ENCODE results near the gene SLC25A30.

Gene SLC25A30

DNA sequence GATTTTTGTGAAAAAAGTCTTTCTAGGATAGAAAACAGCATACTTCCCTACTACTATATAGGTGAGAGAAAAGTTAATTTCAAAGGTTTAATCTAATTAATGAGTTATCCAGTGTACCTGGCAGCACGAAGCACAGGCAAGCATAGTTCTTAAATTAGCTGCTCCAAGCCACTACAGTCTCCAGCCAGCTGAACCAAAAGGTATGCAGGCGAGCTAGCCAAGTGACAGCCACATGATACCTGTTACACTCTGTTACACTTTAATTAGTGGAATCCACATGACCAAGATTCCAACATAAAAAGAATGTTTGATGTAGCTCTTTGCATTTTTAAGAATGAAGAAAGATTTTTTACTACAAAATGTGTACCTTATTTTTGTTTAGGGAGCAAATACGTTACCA lies 15.5 kb downstream of the SLC25A30 start:
- H3K27ac ChIP-seq (replicated peaks) = no peak overlapping the region
- no peak for DNase-seq (ENCODE audit: low read depth in 1 of 2, low spot score in 1 of 2)
- TF ChIP-seq POLR2AphosphoS5 (IDR thresholded peaks at IDR 0.05; ENCODE audit: low read depth) = no peak
- TF ChIP-seq SPI1 (IDR thresholded peaks at IDR 0.05; ENCODE audit: borderline replicate concordance, low read depth) = no peak
- TF ChIP-seq, protein P1, sequence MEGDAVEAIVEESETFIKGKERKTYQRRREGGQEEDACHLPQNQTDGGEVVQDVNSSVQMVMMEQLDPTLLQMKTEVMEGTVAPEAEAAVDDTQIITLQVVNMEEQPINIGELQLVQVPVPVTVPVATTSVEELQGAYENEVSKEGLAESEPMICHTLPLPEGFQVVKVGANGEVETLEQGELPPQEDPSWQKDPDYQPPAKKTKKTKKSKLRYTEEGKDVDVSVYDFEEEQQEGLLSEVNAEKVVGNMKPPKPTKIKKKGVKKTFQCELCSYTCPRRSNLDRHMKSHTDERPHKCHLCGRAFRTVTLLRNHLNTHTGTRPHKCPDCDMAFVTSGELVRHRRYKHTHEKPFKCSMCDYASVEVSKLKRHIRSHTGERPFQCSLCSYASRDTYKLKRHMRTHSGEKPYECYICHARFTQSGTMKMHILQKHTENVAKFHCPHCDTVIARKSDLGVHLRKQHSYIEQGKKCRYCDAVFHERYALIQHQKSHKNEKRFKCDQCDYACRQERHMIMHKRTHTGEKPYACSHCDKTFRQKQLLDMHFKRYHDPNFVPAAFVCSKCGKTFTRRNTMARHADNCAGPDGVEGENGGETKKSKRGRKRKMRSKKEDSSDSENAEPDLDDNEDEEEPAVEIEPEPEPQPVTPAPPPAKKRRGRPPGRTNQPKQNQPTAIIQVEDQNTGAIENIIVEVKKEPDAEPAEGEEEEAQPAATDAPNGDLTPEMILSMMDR (IDR thresholded peaks at IDR 0.05; ENCODE audit: insufficient read depth, low read length) = no peak
- no peak for TF ChIP-seq GABPA (IDR thresholded peaks at IDR 0.05; ENCODE audit: low read depth)
- TF ChIP-seq, protein P2, sequence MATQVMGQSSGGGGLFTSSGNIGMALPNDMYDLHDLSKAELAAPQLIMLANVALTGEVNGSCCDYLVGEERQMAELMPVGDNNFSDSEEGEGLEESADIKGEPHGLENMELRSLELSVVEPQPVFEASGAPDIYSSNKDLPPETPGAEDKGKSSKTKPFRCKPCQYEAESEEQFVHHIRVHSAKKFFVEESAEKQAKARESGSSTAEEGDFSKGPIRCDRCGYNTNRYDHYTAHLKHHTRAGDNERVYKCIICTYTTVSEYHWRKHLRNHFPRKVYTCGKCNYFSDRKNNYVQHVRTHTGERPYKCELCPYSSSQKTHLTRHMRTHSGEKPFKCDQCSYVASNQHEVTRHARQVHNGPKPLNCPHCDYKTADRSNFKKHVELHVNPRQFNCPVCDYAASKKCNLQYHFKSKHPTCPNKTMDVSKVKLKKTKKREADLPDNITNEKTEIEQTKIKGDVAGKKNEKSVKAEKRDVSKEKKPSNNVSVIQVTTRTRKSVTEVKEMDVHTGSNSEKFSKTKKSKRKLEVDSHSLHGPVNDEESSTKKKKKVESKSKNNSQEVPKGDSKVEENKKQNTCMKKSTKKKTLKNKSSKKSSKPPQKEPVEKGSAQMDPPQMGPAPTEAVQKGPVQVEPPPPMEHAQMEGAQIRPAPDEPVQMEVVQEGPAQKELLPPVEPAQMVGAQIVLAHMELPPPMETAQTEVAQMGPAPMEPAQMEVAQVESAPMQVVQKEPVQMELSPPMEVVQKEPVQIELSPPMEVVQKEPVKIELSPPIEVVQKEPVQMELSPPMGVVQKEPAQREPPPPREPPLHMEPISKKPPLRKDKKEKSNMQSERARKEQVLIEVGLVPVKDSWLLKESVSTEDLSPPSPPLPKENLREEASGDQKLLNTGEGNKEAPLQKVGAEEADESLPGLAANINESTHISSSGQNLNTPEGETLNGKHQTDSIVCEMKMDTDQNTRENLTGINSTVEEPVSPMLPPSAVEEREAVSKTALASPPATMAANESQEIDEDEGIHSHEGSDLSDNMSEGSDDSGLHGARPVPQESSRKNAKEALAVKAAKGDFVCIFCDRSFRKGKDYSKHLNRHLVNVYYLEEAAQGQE (IDR thresholded peaks at IDR 0.05; ENCODE audit: insufficient replicate concordance, low read depth) = no peak
- no peak overlapping the region for H3K4me3 ChIP-seq (replicated peaks; ENCODE audit: insufficient read depth, low read length)
- H3K27me3 ChIP-seq (ENCODE audit: insufficient read depth, poor library complexity, severe bottlenecking) = no peaks in the 10 kb centered on the region

DNA sequence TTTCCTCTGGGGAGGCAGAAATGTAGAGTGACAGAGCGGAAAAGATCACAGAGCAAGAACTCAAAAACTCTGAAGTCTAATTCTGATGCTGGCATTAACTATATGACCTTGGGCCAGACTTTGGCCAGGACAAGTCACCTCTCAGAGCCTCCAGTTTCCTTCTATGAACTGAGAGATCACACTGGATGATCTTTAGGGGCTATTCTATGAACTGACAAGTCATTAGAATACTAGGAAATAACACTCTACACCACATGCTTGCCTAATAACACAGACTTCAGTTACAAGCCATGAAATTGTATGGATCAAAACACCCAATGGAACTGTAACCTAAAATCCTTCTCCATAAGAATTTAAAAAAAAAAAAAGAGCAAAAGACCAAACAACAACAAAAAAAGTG lies 16.9 kb downstream of the SLC25A30 start:
- DNase-seq (ENCODE audit: low read depth in 1 of 2, low spot score in 1 of 2) = no peak
- Histone ChIP-seq H3K27me3 (ENCODE audit: insufficient read depth, poor library complexity, severe bottlenecking) (no peaks in the 10 kb centered on the region), H3K27ac (replicated peaks) (no peak overlapping the region), H3K4me3 (replicated peaks; ENCODE audit: insufficient read depth, low read length) (no peak overlapping the region)
- TF ChIP-seq POLR2AphosphoS5 (IDR thresholded peaks at IDR 0.05; ENCODE audit: low read depth) (no peak), GABPA (IDR thresholded peaks at IDR 0.05; ENCODE audit: low read depth) (no peak), SPI1 (IDR thresholded peaks at IDR 0.05; ENCODE audit: borderline replicate concordance, low read depth) (no peak)
- TF ChIP-seq, protein P2 (IDR thresholded peaks at IDR 0.05; ENCODE audit: insufficient replicate concordance, low read depth) = no peak
- TF ChIP-seq, protein P1 (IDR thresholded peaks at IDR 0.05; ENCODE audit: insufficient read depth, low read length) = no peak

DNA sequence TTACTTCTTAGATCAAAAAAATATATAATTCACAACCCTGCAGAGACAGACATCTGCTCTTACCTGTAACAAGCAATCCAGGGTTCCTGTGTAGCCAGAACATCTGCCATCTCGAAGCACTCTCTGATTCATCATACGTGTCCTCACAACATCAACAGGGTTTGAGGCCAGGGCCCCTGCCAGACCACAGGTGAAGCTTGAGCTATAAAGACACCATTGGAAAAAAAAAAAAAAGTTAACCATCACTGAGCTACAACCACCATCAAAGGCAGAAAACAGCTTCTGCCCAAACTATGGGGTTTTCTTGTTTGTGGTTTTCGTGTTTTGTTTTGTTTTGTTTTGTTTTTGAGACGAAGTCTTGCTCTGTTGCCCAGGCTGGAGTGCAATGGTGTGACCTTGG lies 19.3 kb downstream of the SLC25A30 start:
- Histone ChIP-seq H3K27me3 (ENCODE audit: insufficient read depth, poor library complexity, severe bottlenecking) (no peaks in the 10 kb centered on the region), H3K4me3 (replicated peaks; ENCODE audit: insufficient read depth, low read length) (no peak overlapping the region), H3K27ac (replicated peaks) (no peak overlapping the region)
- DNase-seq (ENCODE audit: low read depth in 1 of 2, low spot score in 1 of 2) = no peak
- TF ChIP-seq GABPA (IDR thresholded peaks at IDR 0.05; ENCODE audit: low read depth) = no peak
- TF ChIP-seq, protein P1 (IDR thresholded peaks at IDR 0.05; ENCODE audit: insufficient read depth, low read length) = no peak
- TF ChIP-seq, protein P2 (IDR thresholded peaks at IDR 0.05; ENCODE audit: insufficient replicate concordance, low read depth) = no peak
- no peak for TF ChIP-seq SPI1 (IDR thresholded peaks at IDR 0.05; ENCODE audit: borderline replicate concordance, low read depth)
- TF ChIP-seq POLR2AphosphoS5 (IDR thresholded peaks at IDR 0.05; ENCODE audit: low read depth) = no peak

Measured in HL-60 (cell line).